ENCODE results near the gene IER5L. TPM values are rescaled to one million over a fixed set of nuclear protein-coding genes. Genes with fewer than 3 reads are reported as not detected.

IER5L gene
- total RNA-seq, 4 donors from 2014 or later = 0.92 to 3.4 (median 2.9) TPM

DNA sequence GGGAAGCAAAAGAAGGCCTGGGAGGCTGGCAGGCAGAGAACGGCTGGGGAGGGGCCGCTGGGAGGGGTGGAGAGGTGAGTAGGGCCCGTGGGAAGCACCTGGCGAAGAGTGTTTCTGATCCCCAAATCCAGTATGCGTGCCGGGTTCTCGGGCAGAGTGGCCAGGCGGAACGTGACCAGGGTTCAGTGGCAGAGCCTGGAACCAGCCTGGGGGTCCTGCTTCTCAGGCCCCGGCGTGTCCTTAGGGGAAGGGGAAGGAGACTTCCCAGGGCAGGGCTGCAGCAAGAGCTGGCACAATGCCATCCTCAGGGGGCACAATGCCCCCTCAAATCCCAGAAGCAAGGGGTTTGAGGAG lies 25.5 kb upstream of the IER5L start:
- intact Hi-C loops (cut with DNase I; ENCODE audit: low total_unique reads) = loop anchor here (2.0 kb wide), 1 partner anchor 25 kb away; the partner anchor contains the start of gene IER5L
- H3K4me3 ChIP-seq = peak overlapping the region; percentile 61 to 93 (median 76)

DNA sequence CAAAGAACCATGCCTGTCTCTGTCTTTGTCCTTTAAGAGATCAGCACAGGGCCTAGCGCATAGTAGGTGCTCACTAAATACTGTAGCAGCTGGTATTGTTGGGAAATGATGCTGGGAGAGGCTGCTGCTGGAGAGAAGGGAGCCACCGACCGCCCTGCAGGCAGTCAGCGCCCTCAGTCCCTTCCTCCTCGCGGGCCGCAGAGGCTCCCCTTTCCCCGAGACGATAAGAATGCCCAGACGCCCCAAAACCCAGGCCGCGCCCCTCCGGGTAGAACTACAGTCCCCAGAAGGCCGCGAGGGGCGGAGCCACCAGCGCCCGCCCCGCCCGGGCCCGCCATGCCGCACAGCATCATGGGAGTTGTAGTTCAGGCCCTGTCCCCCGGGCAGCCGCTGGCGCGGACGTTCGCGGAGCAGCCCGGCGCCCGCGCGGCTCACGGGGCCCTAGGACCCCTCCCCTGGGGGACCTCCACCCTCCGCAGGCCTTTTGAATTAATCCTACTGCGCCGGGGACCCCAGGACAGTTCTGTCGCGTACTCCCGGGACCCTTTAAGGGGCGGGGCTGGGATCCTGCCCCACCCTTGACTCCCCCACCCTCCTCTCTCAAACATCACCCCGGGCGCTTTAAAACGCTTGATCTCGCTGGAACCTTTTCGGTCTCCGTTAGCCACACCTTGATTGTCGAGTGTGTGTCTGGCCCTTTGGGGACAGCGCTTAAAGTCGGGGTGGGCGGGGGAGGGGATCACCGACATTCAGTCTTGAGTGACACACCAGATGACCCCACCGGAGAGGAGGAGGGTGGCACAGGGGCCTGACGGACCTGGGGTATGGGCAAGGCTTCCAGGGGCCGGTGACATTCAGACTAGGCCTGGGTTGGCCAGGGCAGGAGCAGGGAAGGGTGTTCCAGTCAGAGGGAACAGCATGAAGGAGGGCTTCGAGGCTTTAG lies 24.8 kb upstream of the IER5L start:
- peak overlapping the region; percentile 92 to 97 (median 94) for H3K27ac ChIP-seq
- ATAC-seq (peak; percentile 88 to 94), DNase-seq (peak; percentile 61 to 75)
- intact Hi-C loops (cut with DNase I; ENCODE audit: low total_unique reads) (loop anchor here (2.0 kb wide), 1 partner anchor 24 kb away; the partner anchor contains the start of gene IER5L), in situ Hi-C loops (cut with MboI; ENCODE audit: low sequenced_read_pairs in 4 of 4) (no loop called here)
- no peaks in the 10 kb centered on the region for H3K9me3 ChIP-seq
- H3K4me3 ChIP-seq = peak overlapping the region; percentile 61 to 93 (median 76)
- no peaks in the 10 kb centered on the region for H3K36me3 ChIP-seq
- peaks cover 0 to 3% of the 10 kb centered on the region in 2 donors for H3K4me1 ChIP-seq
- peak; percentile 49 to 58 for TF ChIP-seq POLR2A (IDR thresholded peaks at IDR 0.05)
- TF ChIP-seq, protein P1, sequence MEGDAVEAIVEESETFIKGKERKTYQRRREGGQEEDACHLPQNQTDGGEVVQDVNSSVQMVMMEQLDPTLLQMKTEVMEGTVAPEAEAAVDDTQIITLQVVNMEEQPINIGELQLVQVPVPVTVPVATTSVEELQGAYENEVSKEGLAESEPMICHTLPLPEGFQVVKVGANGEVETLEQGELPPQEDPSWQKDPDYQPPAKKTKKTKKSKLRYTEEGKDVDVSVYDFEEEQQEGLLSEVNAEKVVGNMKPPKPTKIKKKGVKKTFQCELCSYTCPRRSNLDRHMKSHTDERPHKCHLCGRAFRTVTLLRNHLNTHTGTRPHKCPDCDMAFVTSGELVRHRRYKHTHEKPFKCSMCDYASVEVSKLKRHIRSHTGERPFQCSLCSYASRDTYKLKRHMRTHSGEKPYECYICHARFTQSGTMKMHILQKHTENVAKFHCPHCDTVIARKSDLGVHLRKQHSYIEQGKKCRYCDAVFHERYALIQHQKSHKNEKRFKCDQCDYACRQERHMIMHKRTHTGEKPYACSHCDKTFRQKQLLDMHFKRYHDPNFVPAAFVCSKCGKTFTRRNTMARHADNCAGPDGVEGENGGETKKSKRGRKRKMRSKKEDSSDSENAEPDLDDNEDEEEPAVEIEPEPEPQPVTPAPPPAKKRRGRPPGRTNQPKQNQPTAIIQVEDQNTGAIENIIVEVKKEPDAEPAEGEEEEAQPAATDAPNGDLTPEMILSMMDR (IDR thresholded peaks at IDR 0.05 in 4 of 5, conservative IDR thresholded peaks at IDR 0.05 in 1 of 5) = no peak
- peaks cover 0 to 8% (median 7%) of the 10 kb centered on the region in 3 donors for H3K27me3 ChIP-seq

More for the DNA sequence above, 25.5 kb upstream of the IER5L start:
- peaks cover 0 to 4% (median under 1%) of the 10 kb centered on the region in 3 donors for H3K27me3 ChIP-seq
- ATAC-seq = no peak
- peak overlapping the region; percentile 92 to 97 (median 94) for H3K27ac ChIP-seq
- no peaks in the 10 kb centered on the region for H3K9me3 ChIP-seq
- no peaks in the 10 kb centered on the region for H3K4me1 ChIP-seq
- DNase-seq = no peak
- in situ Hi-C loops (cut with MboI; ENCODE audit: low sequenced_read_pairs in 4 of 4) = no loop called here
- TF ChIP-seq POLR2A (IDR thresholded peaks at IDR 0.05) = no peak
- TF ChIP-seq, protein P1 (IDR thresholded peaks at IDR 0.05 in 4 of 5, conservative IDR thresholded peaks at IDR 0.05 in 1 of 5) = no peak
- H3K36me3 ChIP-seq = no peaks in the 10 kb centered on the region

DNA sequence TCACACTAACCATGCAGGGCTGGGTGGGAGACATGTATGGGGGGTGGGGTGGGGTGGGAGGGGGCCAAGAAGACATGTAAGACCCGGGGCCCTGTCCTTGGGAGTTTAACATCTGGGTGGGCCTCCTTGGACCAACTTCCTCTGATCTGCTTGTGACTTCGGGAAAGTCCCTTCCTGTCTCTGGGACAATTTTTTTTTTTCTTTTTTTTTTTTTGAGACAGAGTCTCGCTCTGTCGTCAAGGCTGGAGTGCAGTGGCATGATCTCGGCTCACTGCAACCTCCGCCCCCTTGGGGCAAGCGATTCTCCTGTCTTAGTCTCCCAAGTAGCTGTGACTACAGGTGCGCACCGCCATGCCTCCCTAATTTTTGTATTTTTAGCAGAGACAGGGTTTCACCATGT lies 23.8 kb upstream of the IER5L start:
- TF ChIP-seq, protein P1 (IDR thresholded peaks at IDR 0.05 in 4 of 5, conservative IDR thresholded peaks at IDR 0.05 in 1 of 5) = no peak
- TF ChIP-seq POLR2A (IDR thresholded peaks at IDR 0.05) = no peak
- peaks cover 0 to 3% of the 10 kb centered on the region in 2 donors for H3K4me1 ChIP-seq
- no peaks in the 10 kb centered on the region for H3K36me3 ChIP-seq
- no peak overlapping the region for H3K27ac ChIP-seq
- H3K27me3 ChIP-seq = peaks cover 2 to 14% (median 11%) of the 10 kb centered on the region in 3 donors
- no peak overlapping the region for H3K4me3 ChIP-seq
- DNase-seq = no peak
- no peak for ATAC-seq
- in situ Hi-C loops (cut with MboI; ENCODE audit: low sequenced_read_pairs in 4 of 4) (no loop called here), intact Hi-C loops (cut with DNase I; ENCODE audit: low total_unique reads) (loop anchor here (2.0 kb wide), 1 partner anchor 23 kb away; the partner anchor contains the start of gene IER5L)
- H3K9me3 ChIP-seq = no peaks in the 10 kb centered on the region

DNA sequence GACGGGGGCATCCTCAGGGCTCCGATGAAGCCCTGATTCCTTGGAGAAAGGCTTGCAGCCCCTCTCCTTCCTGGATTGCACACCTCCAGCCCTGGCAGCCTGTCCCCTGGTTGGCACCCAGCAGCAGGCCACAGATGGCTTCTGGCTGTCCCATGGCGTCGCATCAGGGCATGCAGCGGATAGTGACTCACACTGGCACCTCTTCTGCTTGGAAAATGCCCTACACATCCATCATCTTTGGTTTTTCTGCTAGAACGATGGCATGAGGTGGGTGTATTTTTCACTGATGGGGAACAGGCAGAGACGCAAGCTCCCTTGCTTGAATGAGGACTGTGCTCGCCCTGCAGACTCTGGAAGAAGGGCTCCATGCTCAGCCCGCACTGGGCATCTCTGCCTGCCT lies 23.2 kb upstream of the IER5L start:
- DNase-seq (no peak), ATAC-seq (no peak)
- H3K4me3 ChIP-seq = no peak overlapping the region
- no peaks in the 10 kb centered on the region for H3K9me3 ChIP-seq
- TF ChIP-seq, protein P1 (IDR thresholded peaks at IDR 0.05 in 4 of 5, conservative IDR thresholded peaks at IDR 0.05 in 1 of 5) = no peak
- no peak for TF ChIP-seq POLR2A (IDR thresholded peaks at IDR 0.05)
- no peak overlapping the region for H3K27ac ChIP-seq
- H3K36me3 ChIP-seq = no peaks in the 10 kb centered on the region
- intact Hi-C loops (cut with DNase I; ENCODE audit: low total_unique reads) (no loop called here), in situ Hi-C loops (cut with MboI; ENCODE audit: low sequenced_read_pairs in 4 of 4) (no loop called here)
- H3K4me1 ChIP-seq = peaks cover 0 to 3% of the 10 kb centered on the region in 2 donors
- H3K27me3 ChIP-seq = peaks cover 7 to 14% (median 11%) of the 10 kb centered on the region in 3 donors

All from gastrocnemius medialis (tissue), 4 donors.